HEK293 (cell line): ENCODE data around the gene HCFC1.

Experiments used
- EGR2 ChIP-seq: fragments of 450-650 bp; formaldehyde crosslinking; IDR thresholded peaks from 2 replicates; pipeline ENCODE4 v1.5.1; 2016; ENCODE audit warnings: low read depth, missing biosample characterization, missing genetic modification characterization
- GFI1B ChIP-seq: fragments of 450-650 bp; formaldehyde crosslinking; IDR thresholded peaks from 2 replicates; pipeline ENCODE4 v1.5.1; 2016; ENCODE audit warnings: missing biosample characterization, missing genetic modification characterization
- KLF8 ChIP-seq: fragments of 450-650 bp; formaldehyde crosslinking; IDR thresholded peaks from 2 replicates; pipeline ENCODE4 v1.5.1; 2016; ENCODE audit warnings: missing biosample characterization, missing genetic modification characterization
- MZF1 ChIP-seq: fragments of 450-650 bp; formaldehyde crosslinking; IDR thresholded peaks from 2 replicates; pipeline ENCODE4 v1.5.1; 2017; ENCODE audit warnings: missing biosample characterization, missing genetic modification characterization, borderline replicate concordance
- REPIN1 ChIP-seq: fragments of 450-650 bp; formaldehyde crosslinking; IDR thresholded peaks from 2 replicates; pipeline ENCODE4 v1.5.1; 2017; ENCODE audit warnings: missing biosample characterization, missing genetic modification characterization, low read depth
- SP2 ChIP-seq: fragments of 450-650 bp; formaldehyde crosslinking; IDR thresholded peaks from 2 replicates; pipeline ENCODE4 v1.5.1; 2016; ENCODE audit warnings: missing biosample characterization, missing genetic modification characterization
- ZFHX2 ChIP-seq: fragments of 450-650 bp; formaldehyde crosslinking; conservative IDR thresholded peaks from 2 replicates; pipeline ENCODE4 v1.5.1; 2016; ENCODE audit warnings: missing biosample characterization, missing genetic modification characterization
- ZFP3 ChIP-seq: fragments of 450-650 bp; formaldehyde crosslinking; IDR thresholded peaks from 2 replicates; pipeline ENCODE4 v1.5.1; 2016; ENCODE audit warnings: low read depth, missing biosample characterization, missing genetic modification characterization
- ZFP41 ChIP-seq: fragments of 450-650 bp; formaldehyde crosslinking; IDR thresholded peaks from 2 replicates; pipeline ENCODE4 v1.5.1; 2016; ENCODE audit warnings: missing biosample characterization, missing genetic modification characterization, borderline replicate concordance
- ZIC2 ChIP-seq: fragments of 450-650 bp; formaldehyde crosslinking; IDR thresholded peaks from 2 replicates; pipeline ENCODE4 v1.5.1; 2016; ENCODE audit warnings: missing biosample characterization, missing genetic modification characterization
- ZNF140 ChIP-seq: fragments of 450-650 bp; formaldehyde crosslinking; IDR thresholded peaks from 2 replicates; pipeline ENCODE4 v1.5.1; 2016; ENCODE audit warnings: missing biosample characterization, missing genetic modification characterization
- ZNF169 ChIP-seq: fragments of 450-650 bp; formaldehyde crosslinking; IDR thresholded peaks from 2 replicates; pipeline ENCODE4 v1.5.1; 2016; ENCODE audit warnings: missing biosample characterization, missing genetic modification characterization
- ZNF24 ChIP-seq: fragments of 450-650 bp; formaldehyde crosslinking; IDR thresholded peaks from 2 replicates; pipeline ENCODE4 v1.5.1; 2016; ENCODE audit warnings: missing biosample characterization, missing genetic modification characterization
- ZNF404 ChIP-seq: fragments of 450-650 bp; formaldehyde crosslinking; IDR thresholded peaks from 2 replicates; pipeline ENCODE4 v1.5.1; 2017; ENCODE audit warnings: missing biosample characterization, missing genetic modification characterization
- ZNF529 ChIP-seq: fragments of 450-650 bp; formaldehyde crosslinking; IDR thresholded peaks from 2 replicates; pipeline ENCODE4 v1.5.1; 2017; ENCODE audit warnings: missing genetic modification characterization, missing biosample characterization; ENCODE audit not compliant: insufficient replicate concordance
- ZNF555 ChIP-seq: fragments of 450-650 bp; formaldehyde crosslinking; conservative IDR thresholded peaks from 2 replicates; pipeline ENCODE4 v1.5.1; 2017; ENCODE audit warnings: missing biosample characterization, mild to moderate bottlenecking, missing genetic modification characterization, inconsistent platforms
- ZNF558 ChIP-seq: fragments of 450-650 bp; formaldehyde crosslinking; IDR thresholded peaks from 2 replicates; pipeline ENCODE4 v1.5.1; 2016; ENCODE audit warnings: missing biosample characterization, missing genetic modification characterization
- ZNF664 ChIP-seq: fragments of 450-650 bp; formaldehyde crosslinking; IDR thresholded peaks from 2 replicates; pipeline ENCODE4 v1.5.1; 2016; ENCODE audit warnings: missing biosample characterization, missing genetic modification characterization
- ZNF76 ChIP-seq: fragments of 450-650 bp; formaldehyde crosslinking; IDR thresholded peaks from 2 replicates; pipeline ENCODE4; 2016; ENCODE audit warnings: low read depth, missing biosample characterization, missing genetic modification characterization, borderline replicate concordance
- ZNF792 ChIP-seq: fragments of 450-650 bp; formaldehyde crosslinking; IDR thresholded peaks from 2 replicates; pipeline ENCODE4 v1.5.1; 2016; ENCODE audit warnings: missing biosample characterization, missing genetic modification characterization
- TF ChIP-seq, protein P1 (sequence below): fragments of 450-650 bp; formaldehyde crosslinking; IDR thresholded peaks from 2 replicates; pipeline ENCODE4 v1.5.1; 2016; ENCODE audit warnings: missing biosample characterization, missing genetic modification characterization, borderline replicate concordance
- TF ChIP-seq, protein P2 (sequence below): fragments of 450-650 bp; formaldehyde crosslinking; IDR thresholded peaks from 2 replicates; pipeline ENCODE4 v1.5.1; 2016; ENCODE audit warnings: missing biosample characterization, missing genetic modification characterization
- TF ChIP-seq, protein P3 (sequence below): fragments of 450-650 bp; formaldehyde crosslinking; IDR thresholded peaks from 2 replicates; pipeline ENCODE4 v1.5.1; 2017; ENCODE audit warnings: missing biosample characterization, missing genetic modification characterization
- TF ChIP-seq, protein P4 (sequence below): fragments of 450-650 bp; formaldehyde crosslinking; IDR thresholded peaks from 2 replicates; pipeline ENCODE4 v1.5.1; 2016; ENCODE audit warnings: missing biosample characterization, missing genetic modification characterization
- TF ChIP-seq, protein P5 (sequence below): sonication (generic); formaldehyde crosslinking; IDR thresholded peaks from 2 replicates; pipeline ENCODE4 v1.8.1; 2022; ENCODE audit warnings: mild to moderate bottlenecking, moderate library complexity, missing genetic modification reagents
- TF ChIP-seq, protein P6 (sequence below): fragments of 450-650 bp; formaldehyde crosslinking; IDR thresholded peaks from 2 replicates; pipeline ENCODE4 v1.5.1; 2016; ENCODE audit warnings: missing biosample characterization, missing genetic modification characterization

The HCFC1 gene

DNA sequence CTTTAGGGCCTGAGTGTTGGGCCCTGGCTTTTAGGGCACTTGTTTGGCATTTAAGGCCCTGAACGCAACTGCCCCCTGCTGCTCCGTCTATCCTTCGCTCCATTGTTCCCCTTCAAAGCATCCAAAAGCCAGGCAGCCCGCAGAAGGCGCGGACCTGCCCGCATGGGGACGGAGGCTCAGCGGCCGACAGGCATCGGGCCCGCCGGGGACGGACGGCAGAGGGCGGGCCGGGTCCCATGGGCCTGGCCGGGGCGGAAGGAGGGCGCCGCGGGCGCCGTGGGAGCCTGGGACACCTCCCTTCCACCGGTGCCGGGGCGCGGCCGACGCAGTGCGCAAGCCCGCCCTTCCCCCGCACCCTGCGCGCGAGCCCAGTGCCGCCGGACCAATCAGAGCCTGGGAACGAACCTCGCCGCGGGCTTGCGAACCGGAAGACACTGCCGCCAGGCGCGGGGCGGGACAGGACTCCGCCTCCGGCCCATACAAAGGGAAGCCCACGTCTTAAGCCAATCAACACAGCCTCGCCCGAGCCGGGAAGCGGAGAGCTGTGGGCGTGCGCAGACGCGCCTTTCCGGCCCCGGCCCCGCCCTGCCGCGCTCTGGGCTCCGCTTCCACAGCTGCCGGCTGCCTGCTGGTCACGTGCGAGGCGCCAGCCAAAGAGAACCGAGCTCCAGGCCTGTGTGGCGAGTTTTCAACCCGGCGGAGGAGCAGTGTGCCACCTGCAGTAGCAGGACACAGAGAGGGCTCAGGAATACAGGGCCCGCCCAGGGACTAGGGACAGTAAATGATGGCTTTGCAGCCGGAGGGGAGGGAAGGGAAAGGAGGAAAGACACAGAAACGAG is 43.5 kb downstream of the HCFC1 start (continued):
- no peak; the same call in 1 of the 2 replicates for TF ChIP-seq MZF1 (tag by site-specific recombination)
- TF ChIP-seq KLF8 (tag by site-specific recombination) = peak; percentile 98
- TF ChIP-seq, protein P1, sequence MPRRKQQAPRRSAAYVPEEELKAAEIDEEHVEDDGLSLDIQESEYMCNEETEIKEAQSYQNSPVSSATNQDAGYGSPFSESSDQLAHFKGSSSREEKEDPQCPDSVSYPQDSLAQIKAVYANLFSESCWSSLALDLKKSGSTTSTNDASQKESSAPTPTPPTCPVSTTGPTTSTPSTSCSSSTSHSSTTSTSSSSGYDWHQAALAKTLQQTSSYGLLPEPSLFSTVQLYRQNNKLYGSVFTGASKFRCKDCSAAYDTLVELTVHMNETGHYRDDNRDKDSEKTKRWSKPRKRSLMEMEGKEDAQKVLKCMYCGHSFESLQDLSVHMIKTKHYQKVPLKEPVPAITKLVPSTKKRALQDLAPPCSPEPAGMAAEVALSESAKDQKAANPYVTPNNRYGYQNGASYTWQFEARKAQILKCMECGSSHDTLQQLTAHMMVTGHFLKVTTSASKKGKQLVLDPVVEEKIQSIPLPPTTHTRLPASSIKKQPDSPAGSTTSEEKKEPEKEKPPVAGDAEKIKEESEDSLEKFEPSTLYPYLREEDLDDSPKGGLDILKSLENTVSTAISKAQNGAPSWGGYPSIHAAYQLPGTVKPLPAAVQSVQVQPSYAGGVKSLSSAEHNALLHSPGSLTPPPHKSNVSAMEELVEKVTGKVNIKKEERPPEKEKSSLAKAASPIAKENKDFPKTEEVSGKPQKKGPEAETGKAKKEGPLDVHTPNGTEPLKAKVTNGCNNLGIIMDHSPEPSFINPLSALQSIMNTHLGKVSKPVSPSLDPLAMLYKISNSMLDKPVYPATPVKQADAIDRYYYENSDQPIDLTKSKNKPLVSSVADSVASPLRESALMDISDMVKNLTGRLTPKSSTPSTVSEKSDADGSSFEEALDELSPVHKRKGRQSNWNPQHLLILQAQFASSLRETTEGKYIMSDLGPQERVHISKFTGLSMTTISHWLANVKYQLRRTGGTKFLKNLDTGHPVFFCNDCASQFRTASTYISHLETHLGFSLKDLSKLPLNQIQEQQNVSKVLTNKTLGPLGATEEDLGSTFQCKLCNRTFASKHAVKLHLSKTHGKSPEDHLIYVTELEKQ (tag by site-specific recombination) = no peak
- no peak for TF ChIP-seq REPIN1 (tag by site-specific recombination)
- no peak for TF ChIP-seq ZNF24 (tag by site-specific recombination)
- peak; percentile 96 for TF ChIP-seq ZFHX2 (tag by site-specific recombination)
- no peak for TF ChIP-seq ZNF404 (tag by site-specific recombination)
- no peak for TF ChIP-seq ZFP3 (tag by site-specific recombination)
- TF ChIP-seq, protein P2, sequence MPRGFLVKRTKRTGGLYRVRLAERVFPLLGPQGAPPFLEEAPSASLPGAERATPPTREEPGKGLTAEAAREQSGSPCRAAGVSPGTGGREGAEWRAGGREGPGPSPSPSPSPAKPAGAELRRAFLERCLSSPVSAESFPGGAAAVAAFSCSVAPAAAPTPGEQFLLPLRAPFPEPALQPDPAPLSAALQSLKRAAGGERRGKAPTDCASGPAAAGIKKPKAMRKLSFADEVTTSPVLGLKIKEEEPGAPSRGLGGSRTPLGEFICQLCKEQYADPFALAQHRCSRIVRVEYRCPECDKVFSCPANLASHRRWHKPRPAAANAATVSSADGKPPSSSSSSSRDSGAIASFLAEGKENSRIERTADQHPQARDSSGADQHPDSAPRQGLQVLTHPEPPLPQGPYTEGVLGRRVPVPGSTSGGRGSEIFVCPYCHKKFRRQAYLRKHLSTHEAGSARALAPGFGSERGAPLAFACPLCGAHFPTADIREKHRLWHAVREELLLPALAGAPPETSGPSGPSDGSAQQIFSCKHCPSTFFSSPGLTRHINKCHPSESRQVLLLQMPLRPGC (tag by site-specific recombination) = no peak
- TF ChIP-seq ZNF140 = no peak
- TF ChIP-seq, protein P3, sequence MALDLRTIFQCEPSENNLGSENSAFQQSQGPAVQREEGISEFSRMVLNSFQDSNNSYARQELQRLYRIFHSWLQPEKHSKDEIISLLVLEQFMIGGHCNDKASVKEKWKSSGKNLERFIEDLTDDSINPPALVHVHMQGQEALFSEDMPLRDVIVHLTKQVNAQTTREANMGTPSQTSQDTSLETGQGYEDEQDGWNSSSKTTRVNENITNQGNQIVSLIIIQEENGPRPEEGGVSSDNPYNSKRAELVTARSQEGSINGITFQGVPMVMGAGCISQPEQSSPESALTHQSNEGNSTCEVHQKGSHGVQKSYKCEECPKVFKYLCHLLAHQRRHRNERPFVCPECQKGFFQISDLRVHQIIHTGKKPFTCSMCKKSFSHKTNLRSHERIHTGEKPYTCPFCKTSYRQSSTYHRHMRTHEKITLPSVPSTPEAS (tag by site-specific recombination) = no peak
- TF ChIP-seq ZNF792 (tag by site-specific recombination) = no peak
- TF ChIP-seq ZNF76 (tag by site-specific recombination) = no peak; the same call in 1 of the 2 replicates
- no peak for TF ChIP-seq ZNF555 (tag by site-specific recombination)
- TF ChIP-seq ZNF529 (tag by site-specific recombination) = no peak
- no peak for TF ChIP-seq ZNF558
- no peak for TF ChIP-seq ZNF664 (tag by site-specific recombination)
- TF ChIP-seq SP2 (tag by site-specific recombination) = peak; percentile 100
- TF ChIP-seq ZIC2 = peak; percentile 53
- TF ChIP-seq, protein P4, sequence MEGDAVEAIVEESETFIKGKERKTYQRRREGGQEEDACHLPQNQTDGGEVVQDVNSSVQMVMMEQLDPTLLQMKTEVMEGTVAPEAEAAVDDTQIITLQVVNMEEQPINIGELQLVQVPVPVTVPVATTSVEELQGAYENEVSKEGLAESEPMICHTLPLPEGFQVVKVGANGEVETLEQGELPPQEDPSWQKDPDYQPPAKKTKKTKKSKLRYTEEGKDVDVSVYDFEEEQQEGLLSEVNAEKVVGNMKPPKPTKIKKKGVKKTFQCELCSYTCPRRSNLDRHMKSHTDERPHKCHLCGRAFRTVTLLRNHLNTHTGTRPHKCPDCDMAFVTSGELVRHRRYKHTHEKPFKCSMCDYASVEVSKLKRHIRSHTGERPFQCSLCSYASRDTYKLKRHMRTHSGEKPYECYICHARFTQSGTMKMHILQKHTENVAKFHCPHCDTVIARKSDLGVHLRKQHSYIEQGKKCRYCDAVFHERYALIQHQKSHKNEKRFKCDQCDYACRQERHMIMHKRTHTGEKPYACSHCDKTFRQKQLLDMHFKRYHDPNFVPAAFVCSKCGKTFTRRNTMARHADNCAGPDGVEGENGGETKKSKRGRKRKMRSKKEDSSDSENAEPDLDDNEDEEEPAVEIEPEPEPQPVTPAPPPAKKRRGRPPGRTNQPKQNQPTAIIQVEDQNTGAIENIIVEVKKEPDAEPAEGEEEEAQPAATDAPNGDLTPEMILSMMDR (tag by site-specific recombination) = peak; percentile 83
- TF ChIP-seq, protein P5, sequence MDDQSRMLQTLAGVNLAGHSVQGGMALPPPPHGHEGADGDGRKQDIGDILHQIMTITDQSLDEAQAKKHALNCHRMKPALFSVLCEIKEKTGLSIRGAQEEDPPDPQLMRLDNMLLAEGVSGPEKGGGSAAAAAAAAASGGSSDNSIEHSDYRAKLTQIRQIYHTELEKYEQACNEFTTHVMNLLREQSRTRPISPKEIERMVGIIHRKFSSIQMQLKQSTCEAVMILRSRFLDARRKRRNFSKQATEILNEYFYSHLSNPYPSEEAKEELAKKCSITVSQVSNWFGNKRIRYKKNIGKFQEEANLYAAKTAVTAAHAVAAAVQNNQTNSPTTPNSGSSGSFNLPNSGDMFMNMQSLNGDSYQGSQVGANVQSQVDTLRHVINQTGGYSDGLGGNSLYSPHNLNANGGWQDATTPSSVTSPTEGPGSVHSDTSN = peak; percentile 97
- TF ChIP-seq GFI1B (tag by site-specific recombination) = no peak
- TF ChIP-seq, protein P6, sequence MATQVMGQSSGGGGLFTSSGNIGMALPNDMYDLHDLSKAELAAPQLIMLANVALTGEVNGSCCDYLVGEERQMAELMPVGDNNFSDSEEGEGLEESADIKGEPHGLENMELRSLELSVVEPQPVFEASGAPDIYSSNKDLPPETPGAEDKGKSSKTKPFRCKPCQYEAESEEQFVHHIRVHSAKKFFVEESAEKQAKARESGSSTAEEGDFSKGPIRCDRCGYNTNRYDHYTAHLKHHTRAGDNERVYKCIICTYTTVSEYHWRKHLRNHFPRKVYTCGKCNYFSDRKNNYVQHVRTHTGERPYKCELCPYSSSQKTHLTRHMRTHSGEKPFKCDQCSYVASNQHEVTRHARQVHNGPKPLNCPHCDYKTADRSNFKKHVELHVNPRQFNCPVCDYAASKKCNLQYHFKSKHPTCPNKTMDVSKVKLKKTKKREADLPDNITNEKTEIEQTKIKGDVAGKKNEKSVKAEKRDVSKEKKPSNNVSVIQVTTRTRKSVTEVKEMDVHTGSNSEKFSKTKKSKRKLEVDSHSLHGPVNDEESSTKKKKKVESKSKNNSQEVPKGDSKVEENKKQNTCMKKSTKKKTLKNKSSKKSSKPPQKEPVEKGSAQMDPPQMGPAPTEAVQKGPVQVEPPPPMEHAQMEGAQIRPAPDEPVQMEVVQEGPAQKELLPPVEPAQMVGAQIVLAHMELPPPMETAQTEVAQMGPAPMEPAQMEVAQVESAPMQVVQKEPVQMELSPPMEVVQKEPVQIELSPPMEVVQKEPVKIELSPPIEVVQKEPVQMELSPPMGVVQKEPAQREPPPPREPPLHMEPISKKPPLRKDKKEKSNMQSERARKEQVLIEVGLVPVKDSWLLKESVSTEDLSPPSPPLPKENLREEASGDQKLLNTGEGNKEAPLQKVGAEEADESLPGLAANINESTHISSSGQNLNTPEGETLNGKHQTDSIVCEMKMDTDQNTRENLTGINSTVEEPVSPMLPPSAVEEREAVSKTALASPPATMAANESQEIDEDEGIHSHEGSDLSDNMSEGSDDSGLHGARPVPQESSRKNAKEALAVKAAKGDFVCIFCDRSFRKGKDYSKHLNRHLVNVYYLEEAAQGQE (tag by site-specific recombination) = no peak
- TF ChIP-seq ZNF169 = no peak
- TF ChIP-seq EGR2 = peak; percentile 90
- no peak for TF ChIP-seq ZFP41 (tag by site-specific recombination)
